HG03064 (cell line): ENCODE results near the gene KLF16.
"Not testable (repeated sequence)": the region's sequence is repeated elsewhere in the genome, so short reads cannot be mapped to it uniquely, and the experiment has no call there.

Experiments used
- ATAC-seq: cut with Tn5 transposase; IDR thresholded peaks from one replicate; pipeline ENCODE4 v1.9.1; 2021; ENCODE audit warnings: low read depth; ENCODE audit not compliant: unreplicated experiment

Gene KLF16

DNA sequence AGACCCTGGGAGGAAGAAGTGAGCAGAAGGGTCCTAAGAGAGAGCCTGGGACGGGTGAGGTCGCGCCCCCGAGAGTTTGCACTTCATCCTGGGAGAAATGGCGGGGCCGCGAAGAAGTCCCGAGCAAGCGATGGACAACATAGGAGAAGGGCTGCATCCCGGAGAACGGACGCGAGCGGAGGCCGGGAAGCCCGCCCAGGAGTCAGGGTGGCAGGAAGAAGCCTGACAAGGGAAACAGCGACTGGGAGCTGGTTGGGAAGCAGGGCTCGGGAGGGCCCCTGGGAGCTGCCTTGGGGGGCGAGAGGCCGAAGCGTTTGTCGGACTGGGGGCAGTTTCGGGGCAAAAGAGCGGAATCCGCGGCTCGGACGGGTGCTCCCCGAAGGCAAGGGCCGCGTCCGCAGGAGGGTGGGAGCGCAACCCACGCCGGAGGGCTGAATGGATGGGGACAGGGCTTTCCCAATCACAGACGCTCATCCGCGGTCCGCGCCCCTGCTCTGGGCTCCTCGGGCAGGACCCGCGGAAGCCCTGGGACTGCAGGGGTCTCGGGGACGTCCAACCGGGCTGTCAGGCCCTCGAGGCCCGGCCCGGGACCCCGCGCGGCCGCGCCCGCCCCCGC is 21.4 kb upstream of the KLF16 start:
- ATAC-seq = no peak

DNA sequence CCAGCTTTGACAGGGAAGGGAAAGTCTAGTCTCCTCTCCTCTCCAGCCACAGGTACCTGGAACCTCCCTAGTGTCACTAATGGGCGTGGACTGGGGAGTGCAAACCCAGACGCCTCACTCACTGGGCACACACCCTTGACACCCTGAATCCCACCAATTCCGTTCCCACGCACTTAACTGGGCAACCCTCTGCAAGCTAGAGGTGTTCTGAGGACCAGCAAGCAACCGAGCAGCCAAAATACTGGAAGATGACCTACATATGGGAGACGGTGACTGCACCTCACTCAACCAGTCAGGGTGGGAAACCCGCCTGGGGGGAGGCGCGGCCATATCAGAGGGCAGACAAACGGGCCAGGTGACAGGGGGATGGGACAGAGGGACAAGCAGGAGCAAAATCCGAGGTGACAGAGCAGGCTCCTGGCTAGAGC is 20.9 kb upstream of the KLF16 start:
- ATAC-seq = no peak

DNA sequence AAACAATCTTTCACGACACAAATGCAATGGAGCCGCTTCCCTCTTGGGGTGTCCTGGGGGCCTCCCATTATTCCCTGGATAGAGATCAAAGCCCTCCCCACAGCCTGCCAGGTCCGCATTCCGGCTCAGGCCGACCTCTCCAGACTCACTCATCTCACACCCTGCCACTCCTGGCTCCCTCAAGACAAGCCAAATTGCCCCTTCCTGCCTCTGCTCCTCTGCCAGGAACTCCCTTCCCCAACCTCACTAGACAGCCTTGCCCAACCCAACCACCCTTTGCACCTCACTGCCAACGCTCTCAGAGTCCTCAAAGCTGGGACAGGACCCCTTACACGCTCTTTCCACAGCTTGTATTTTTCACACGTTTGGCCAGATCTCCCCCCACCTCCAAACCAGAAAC is 20.4 kb upstream of the KLF16 start:
- no peak for ATAC-seq

DNA sequence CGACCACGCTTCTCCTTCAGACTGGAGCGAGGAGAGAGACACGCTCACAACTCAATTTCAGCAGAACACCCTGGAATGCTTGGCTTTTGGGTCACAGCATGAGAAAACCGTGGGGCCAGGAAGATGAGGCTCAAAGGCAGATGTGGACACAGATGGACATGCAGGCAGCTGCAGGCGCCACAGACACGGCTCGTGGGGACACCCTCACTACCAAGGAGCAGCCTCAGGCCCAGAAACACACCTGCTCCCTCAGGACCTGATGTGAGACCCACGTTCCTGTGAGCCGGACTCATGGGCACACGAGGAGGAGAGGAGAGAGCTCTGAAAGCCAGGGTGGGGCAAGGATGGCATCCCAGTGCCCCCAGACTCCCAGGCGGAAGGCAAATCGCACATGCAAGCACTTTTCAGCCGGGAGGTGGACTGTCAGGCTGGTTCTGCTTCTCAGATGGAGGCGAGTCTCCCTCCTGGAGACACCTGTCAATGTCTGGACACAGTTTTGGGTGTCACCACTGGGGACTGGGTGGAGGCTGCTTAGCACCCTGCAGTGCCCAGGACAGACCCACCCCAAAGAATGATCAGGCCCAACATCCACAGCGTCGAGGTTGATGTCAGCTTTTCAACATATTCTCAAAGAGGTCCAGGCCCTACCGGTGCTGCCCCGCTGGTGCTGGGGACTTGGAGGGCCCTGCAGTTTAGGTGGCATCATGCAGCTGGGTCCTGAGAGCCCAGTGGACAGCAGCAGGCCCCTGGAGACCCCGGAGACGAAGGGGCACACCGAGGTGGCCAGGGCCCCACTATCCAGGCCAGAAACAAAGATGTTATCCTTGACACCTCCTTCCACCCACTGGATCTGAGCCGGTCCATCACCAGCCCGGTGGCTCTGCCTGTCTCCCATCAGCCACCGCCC is 19.7 kb upstream of the KLF16 start:
- no peak for ATAC-seq

DNA sequence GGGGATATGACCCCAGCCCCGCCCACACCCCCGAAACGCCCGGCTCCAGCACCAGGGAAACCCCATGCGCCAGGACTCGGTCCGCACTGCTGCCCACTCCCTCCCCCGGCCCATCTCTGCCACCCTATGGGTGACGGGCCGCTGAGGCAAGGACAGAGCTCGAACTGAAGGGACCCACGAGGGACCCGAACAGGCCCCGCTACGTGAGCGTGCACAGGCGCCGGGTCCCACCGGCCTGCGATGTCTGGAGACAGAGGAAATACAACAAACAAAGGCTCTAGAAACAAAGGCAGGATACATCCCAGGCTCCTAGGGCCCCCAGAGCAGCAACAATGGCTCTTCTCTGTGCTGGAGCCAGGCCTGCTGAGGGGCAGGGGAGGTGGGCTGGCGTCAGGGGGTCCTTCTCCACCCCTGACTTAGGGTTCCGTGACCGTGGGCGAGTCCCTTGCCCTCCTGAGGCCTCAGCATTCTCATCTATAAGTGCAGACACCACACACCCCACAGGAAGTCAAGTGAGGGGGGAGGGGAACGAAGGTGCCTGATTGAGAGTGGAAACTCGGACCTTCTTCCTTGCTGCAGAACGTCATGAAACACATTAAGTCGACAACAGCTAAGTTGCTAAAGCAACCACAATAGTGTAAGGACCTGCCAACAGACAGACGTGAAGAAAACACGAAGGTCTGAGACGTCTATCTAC is 18.9 kb upstream of the KLF16 start:
- no peak for ATAC-seq

DNA sequence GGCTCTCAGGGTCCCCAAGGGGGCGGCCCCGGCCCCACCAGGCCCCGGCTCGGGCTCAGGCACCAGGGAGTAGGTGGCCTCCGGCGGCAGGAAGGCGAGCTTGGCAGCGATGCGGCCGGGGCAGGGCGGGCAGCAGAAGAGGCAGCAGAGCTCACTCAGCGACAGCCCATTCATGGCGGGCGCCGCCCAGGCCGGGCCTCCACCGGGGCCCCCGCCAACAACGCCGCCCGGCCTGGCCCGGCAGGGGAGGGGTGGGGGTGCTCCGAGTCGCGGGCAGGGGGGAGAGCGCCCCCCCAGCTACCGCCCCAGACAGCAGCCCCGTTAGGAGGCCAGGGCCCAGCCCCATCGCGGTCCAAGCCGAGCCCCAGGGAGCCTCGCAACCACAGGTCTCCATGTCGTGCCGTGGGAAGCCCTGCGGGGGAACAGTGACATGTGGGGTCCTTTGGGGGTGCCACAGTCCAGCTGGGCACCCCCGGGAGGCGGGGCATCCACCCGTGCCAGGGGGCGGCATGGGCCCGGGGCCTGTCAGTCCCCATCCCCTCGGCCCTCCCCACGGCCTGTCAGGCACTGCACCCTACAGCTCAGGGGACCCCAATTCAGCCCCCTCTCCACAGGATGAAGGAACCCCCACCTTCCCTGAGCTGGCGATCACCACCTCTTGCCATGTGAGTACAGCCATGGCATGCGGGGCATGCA is 18.2 kb upstream of the KLF16 start:
- not testable (repeated sequence) for ATAC-seq

- no peak for ATAC-seq
These were observed 17.4 kb upstream of the KLF16 start for GRCh38 chr19:1880611-1881392.

GRCh38 chr19:1879982-1880381 is 16.6 kb upstream of the KLF16 start:
- ATAC-seq = not testable (repeated sequence)

DNA sequence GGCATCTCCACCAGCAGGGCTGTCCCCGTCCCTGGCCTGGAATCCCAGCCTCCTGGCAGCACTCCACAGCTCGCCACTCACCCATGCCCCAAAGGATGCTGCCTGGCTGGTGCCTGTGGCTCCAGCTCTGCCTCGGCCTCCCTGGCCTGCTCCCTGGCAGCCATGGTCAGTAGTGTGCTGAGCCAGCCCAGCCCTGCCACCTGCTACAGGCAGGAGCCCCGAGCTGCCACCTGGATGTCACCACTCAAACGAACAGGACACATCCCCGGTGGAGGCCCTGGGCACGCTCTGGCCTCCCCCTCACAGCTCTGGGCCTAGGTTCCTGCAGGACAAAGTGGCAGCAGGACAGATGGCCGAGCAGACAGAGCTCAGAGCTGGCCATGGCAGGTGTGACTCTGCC is 15.2 kb upstream of the KLF16 start:
- not testable (repeated sequence) for ATAC-seq

GRCh38 chr19:1877280-1877660 is 13.9 kb upstream of the KLF16 start:
- not testable (repeated sequence) for ATAC-seq

DNA sequence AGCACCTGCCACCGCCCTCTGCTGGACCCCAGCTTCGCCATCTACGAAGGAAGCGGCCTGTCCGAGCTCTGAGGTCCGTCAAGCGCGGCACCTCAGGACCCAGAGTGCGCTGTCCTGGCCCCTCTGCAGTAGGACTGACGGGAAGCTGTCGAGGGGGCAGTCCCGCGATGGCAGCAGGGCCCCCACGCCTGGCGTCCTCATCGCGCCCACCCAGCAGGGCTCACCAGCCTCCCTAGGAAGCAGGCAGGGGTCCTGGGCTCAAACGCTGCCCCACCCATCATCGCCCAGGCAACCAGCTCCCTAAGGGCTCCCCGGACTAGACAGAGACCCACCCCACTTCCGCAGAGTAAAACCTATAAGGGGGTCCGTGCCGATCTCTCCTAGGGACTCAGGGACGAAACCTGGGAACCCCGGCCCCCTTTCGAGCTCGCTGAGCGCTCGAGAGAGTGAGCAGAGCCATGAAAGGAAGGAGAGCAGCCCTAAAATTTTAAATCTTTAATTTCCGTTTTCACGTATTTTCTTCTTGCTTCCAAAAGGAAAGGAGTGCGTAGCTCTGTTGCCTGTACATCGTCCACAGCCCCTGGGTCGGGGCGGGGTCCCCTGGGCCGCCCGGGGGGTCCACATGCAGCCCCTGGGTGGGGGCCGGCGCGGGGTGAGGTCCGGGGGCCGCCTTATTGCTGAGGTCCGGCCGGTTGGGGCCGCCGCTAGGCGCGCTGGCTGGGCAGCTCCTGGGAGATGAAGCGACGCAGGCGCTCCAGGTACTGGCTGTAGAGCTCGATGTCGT is 13.3 kb upstream of the KLF16 start:
- not testable (repeated sequence) for ATAC-seq

GRCh38 chr19:1875646-1876495 is 12.5 kb upstream of the KLF16 start:
- ATAC-seq = no peak

DNA sequence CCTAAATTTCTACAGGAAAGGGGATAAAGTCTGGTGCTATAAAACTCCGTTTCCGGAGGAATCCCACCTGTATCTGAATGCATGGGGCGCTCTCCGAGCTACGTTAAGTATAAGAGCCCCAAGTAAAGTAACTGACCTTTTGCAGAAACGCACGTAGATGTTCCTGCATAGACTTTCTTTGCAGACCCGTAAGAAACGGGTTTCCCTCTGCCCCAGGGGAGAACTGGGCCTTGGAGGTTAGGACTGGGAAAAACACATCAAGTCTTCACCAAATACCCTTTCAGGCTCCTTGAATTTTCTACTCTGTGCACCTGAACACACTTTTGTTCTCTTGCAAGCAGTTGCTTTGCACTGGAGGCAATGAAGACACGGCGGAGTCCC is 11.9 kb upstream of the KLF16 start:
- ATAC-seq = not testable (repeated sequence)

DNA sequence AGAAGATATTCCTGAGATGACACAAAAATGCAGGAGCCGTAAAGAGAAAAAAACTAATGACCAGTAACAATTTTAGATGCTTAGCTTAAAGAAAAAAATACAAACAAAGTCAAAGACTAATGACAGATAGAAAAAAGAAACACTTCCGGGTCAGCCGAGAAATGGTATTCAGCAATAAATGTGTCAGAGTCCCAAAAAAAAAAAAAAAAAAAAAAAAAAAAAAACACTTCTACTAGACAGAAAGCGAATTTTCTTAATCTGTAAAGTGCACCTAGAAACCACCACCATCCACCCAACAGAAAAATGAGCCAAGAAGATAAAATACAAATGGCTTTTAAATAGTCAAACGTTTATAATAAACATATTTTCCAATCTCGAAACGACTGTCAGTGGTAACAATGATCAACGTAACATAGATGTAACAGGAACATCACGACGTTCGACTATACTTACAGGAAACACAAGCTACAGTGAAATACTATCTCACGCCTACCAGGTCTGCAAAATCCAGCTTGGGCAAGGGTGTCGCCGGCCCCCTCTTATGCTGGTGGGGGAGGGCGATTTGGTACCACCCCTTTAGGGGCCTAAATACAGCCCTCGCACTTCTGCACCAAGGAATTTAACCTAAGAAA is 11.3 kb upstream of the KLF16 start:
- ATAC-seq = no peak

DNA sequence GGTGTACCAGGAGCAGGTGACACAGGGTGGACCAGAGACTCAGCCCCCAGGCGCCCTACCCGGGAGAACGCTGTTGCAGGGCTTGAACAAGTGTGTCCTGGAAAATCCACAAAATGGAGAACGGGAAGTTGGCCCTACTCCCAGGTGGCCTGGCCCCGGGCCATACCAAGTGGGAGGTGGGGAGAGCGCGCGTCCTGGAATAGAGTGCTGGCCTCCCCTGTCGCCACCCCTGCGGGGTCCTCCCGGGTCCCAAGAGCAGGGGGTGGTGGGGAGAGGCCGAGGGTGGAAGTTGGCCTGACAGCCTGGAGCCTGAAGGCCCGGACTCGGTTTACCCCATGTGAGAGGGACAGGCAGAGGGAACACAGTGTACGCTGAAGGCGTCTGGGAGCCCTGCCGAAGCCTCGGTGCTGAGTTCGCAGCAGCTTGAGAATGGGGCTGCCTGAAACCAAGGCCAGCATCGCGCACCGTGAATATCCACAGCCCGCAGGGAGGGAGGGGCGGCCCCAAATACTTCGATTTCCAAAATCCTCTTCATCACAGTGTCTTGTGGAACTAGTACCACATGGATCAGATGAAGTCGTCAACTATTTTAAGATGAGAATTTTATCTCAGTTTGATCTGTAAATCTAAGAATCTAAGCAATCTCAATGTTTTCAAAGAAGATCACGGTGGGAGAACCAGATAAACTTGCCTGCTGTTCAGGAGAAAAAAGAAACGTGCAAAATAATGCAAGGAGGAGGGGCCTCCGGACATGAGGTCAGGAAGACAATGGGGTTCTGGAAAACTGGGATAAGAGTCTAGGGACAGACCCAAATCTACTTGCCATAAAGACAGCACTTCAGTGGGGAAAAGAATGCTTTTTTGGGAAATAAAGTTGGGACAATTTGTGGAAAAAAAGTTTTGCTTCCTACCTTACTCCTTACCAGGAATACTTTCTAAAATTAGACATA is 10.4 kb upstream of the KLF16 start:
- no peak for ATAC-seq

DNA sequence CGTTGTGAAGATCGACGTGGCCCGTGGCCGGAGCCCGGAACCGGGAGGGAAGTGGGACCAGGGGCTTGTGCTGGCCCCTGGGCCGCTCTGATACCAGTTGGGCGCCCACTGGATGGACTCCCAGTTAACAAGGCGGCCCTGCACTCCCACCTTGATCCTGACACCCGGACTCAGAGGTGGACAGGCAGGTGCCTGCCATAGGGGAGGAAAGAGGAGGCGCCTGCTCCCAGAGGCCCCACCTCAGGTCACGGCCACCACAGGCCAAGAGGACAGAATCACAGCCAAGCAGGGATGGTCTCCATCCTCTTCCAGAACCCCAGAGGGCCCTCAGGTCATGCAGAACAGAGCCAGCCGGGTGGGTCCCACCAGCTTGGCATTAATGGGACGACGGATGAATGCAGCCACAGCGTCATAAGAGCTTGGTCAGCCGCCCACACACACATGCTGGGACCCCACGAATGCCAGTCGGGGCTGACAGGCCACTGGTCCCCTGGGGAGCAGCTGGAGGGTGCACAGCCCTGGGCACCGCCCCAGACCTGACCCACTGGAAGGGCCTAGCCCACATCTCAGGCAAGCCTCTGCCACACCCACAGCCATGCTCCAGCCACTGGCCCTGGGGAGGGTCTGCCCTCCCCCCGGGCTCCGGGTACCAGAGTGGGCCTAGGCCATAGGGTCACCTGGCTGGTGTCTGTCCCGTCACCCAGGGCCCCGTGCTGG is 9.6 kb upstream of the KLF16 start:
- no peak for ATAC-seq
